ENCODE data around the gene ATG7. TPM values are rescaled to one million over a fixed set of nuclear protein-coding genes. Genes with fewer than 3 reads are reported as not detected.
A peak's percentile ranks its signal among the peaks of the same experiment; 100 is the strongest.

Gene ATG7
- total and polyA plus RNA-seq, 12 donors = 9.1 to 118 (median 40.0) TPM

DNA sequence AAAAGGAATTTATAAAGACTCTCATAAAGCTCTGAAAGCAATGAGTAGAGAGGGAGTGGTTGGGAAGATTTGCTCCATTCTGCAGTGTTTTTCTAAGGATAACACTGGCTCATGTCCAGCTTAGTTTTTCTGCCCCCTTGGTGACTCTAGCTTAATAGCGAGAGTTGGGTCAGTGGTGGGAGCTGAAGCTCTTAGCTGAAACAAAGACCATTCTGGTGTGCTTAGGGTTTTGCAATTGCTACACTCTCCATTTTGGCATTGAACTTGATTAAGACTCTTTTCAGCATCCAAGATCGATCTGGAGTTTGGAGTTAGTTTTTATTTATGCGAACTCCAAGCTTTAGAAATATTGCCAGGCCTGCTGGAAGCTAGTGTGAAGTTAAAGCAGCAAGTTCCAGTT lies 98.0 kb downstream of the ATG7 start:
- intact Hi-C loops (cut with DNase I) = loop anchor here (10.0 kb wide), 1 partner anchor 435 kb away; no protein-coding TSS in a partner anchor
- no peak overlapping the region for H3K27ac ChIP-seq
- no peak overlapping the region for H3K4me3 ChIP-seq
- 75 to 83% (median 78%) methylated on average over 3 of the region's 3 CpGs for WGBS, 4 donors
- H3K36me3 ChIP-seq (replicated peaks in 1 of 2) = peaks cover 0 to under 1% of the 10 kb centered on the region in 2 donors
- no peak for DNase-seq
- no peaks in the 10 kb centered on the region for H3K9me3 ChIP-seq (replicated peaks in 1 of 3)
- peaks cover 12 to 19% of the 10 kb centered on the region in 2 donors for H3K4me1 ChIP-seq (replicated peaks in 1 of 2)
- TF ChIP-seq, protein P1, sequence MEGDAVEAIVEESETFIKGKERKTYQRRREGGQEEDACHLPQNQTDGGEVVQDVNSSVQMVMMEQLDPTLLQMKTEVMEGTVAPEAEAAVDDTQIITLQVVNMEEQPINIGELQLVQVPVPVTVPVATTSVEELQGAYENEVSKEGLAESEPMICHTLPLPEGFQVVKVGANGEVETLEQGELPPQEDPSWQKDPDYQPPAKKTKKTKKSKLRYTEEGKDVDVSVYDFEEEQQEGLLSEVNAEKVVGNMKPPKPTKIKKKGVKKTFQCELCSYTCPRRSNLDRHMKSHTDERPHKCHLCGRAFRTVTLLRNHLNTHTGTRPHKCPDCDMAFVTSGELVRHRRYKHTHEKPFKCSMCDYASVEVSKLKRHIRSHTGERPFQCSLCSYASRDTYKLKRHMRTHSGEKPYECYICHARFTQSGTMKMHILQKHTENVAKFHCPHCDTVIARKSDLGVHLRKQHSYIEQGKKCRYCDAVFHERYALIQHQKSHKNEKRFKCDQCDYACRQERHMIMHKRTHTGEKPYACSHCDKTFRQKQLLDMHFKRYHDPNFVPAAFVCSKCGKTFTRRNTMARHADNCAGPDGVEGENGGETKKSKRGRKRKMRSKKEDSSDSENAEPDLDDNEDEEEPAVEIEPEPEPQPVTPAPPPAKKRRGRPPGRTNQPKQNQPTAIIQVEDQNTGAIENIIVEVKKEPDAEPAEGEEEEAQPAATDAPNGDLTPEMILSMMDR (IDR thresholded peaks at IDR 0.05) = no peak
- TF ChIP-seq POLR2A (IDR thresholded peaks at IDR 0.05) = no peak
- no peaks in the 10 kb centered on the region for H3K27me3 ChIP-seq

DNA sequence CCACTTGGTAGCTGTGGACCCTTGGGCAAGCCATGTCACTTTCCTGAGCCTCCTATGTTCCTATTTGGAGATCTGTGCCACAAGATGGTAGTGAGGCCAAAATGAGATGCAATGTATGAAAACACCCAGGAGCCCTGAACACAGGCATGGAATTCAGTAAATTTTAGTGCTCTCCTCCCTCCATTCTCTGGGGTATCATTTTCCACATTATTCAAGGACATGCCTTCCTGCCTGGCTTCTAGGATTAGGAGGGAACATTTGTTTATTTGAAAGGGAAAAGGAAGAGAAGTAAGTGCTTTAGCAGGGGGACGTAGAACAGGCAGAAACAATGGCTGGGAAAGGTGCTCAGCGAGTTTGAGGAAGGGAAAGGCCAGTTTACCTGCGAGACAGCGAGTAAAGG lies 98.8 kb downstream of the ATG7 start:
- WGBS, 4 donors = 82 to 96% (median 92%) methylated on average over 4 of the region's 4 CpGs
- intact Hi-C loops (cut with DNase I) = loop anchor here (10.0 kb wide), 1 partner anchor 434 kb away; no protein-coding TSS in a partner anchor
- Histone ChIP-seq H3K4me3 (no peak overlapping the region), H3K36me3 (replicated peaks in 1 of 2) (no peaks in the 10 kb centered on the region), H3K27me3 (no peaks in the 10 kb centered on the region), H3K4me1 (replicated peaks in 1 of 2) (peaks cover 12 to 18% of the 10 kb centered on the region in 2 donors), H3K9me3 (replicated peaks in 1 of 3) (no peaks in the 10 kb centered on the region), H3K27ac (peak overlapping the region in 1 of 5 donors; percentile 1)
- no peak for TF ChIP-seq POLR2A (IDR thresholded peaks at IDR 0.05)
- TF ChIP-seq, protein P1 (IDR thresholded peaks at IDR 0.05) = no peak
- no peak for DNase-seq

DNA sequence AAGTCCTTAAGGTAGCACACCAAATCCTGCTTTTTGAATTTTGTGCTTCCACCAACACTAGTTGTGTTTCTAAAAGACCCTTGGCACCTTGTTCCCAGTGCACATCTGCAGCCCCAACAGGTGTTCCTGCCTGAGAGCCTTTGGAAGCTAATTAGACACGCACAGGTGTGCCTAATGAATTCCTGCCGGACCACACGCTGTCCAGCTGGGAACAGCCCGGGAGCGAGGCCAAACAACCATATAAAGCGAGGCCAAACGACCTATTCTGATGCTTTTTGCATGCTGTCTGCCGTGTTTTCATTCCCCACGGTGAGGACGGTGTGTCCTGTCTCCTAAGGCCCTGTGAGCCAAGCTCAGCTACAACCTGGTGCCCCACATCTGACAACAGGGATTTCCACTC lies 99.5 kb downstream of the ATG7 start:
- H3K27me3 ChIP-seq = no peaks in the 10 kb centered on the region
- TF ChIP-seq, protein P1 (IDR thresholded peaks at IDR 0.05) = no peak
- TF ChIP-seq POLR2A (IDR thresholded peaks at IDR 0.05) = no peak
- H3K4me1 ChIP-seq (replicated peaks in 1 of 2) = peaks cover 4 to 12% of the 10 kb centered on the region in 2 donors
- H3K36me3 ChIP-seq (replicated peaks in 1 of 2) = no peaks in the 10 kb centered on the region
- intact Hi-C loops (cut with DNase I) = loop anchor here (10.0 kb wide), 1 partner anchor 433 kb away; no protein-coding TSS in a partner anchor
- no peak overlapping the region for H3K27ac ChIP-seq
- no peak overlapping the region for H3K4me3 ChIP-seq
- no peak for DNase-seq
- H3K9me3 ChIP-seq (replicated peaks in 1 of 3) = no peaks in the 10 kb centered on the region
- WGBS, 4 donors = 62 to 99% (median 85%) methylated on average over 7 to 10 of the region's 10 CpGs

DNA sequence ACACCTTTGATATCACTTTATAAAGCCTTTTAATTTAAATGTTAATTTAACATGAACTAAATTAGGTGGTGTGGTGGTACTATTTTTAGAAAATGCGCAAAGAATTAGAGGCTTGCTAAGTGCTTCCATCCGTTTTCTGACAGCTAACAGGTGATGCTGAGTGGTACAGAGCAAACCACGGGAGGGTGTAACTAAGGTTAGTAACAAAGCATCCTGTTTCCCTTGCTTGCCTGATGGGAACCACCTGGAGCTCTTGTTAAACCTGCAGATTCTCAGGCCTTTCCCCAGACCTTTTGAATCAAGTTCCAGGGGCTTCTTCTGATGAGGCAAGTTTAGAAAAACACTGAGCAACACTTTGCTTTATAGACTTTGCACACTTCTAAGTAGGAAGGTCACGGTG lies 101.0 kb downstream of the ATG7 start:
- Histone ChIP-seq H3K27ac (no peak overlapping the region), H3K4me3 (no peak overlapping the region), H3K4me1 (replicated peaks in 1 of 2) (peaks cover 0 to 3% of the 10 kb centered on the region in 2 donors), H3K27me3 (no peaks in the 10 kb centered on the region), H3K36me3 (replicated peaks in 1 of 2) (no peaks in the 10 kb centered on the region), H3K9me3 (replicated peaks in 1 of 3) (no peaks in the 10 kb centered on the region)
- intact Hi-C loops (cut with DNase I) = loop anchor here (10.0 kb wide), 1 partner anchor 432 kb away; no protein-coding TSS in a partner anchor
- no peak for TF ChIP-seq POLR2A (IDR thresholded peaks at IDR 0.05)
- TF ChIP-seq, protein P1 (IDR thresholded peaks at IDR 0.05) = no peak
- 83 to 92% (median 87%) methylated on average over 4 of the region's 4 CpGs for WGBS, 4 donors
- DNase-seq = no peak
